Panc1 (cell line): ENCODE measurements around the gene MAP6.

ENCODE experiments used
- CTCF ChIP-seq: fragments of 450-650 bp; IDR thresholded peaks from 2 replicates; pipeline ENCODE4 v1.5.1; 2017; ENCODE audit warnings: mild to moderate bottlenecking
- POLR2AphosphoS5 ChIP-seq: IDR thresholded peaks from 2 replicates; pipeline ENCODE4 v1.6.1; 2012; ENCODE audit warnings: mild to moderate bottlenecking, low read depth, low read length, moderate library complexity
- REST ChIP-seq, 2 experiments: IDR thresholded peaks; 2 replicates each; pipeline ENCODE4 v1.6.1; 2011 to 2012; ENCODE audit warnings: low read depth in 2 of 2, control low read depth in 1 of 2, low read length in 1 of 2, mild to moderate bottlenecking in 1 of 2, moderate library complexity in 1 of 2; ENCODE audit not compliant: insufficient read depth in 1 of 2
- SIN3A ChIP-seq: IDR thresholded peaks from 2 replicates; pipeline ENCODE4 v1.6.1; 2012; ENCODE audit warnings: low read depth, mild to moderate bottlenecking, low read length, moderate library complexity, borderline replicate concordance; ENCODE audit not compliant: insufficient read depth

- TF ChIP-seq CTCF: no peak
- no peak for TF ChIP-seq SIN3A
- TF ChIP-seq POLR2AphosphoS5: no peak
- no peak for TF ChIP-seq REST (IDR thresholded peaks at IDR 0.05; ENCODE audit: insufficient read depth in 1 of 2, low read depth in 2 of 2, low read length in 1 of 2)
Measured at GRCh38 chr11:75565221-75565814, 103.5 kb downstream of the MAP6 start.
